Lung (tissue), 12 donors: Measurements from ENCODE around the gene TRIM42. TPM values are rescaled to one million over a fixed set of nuclear protein-coding genes. Genes with fewer than 3 reads are reported as not detected.

Experiments
- ATAC-seq: fragments of 200-7000 bp; cut with Tn5 transposase; one replicate; pipeline ENCODE4 v1.9.1; 2020; ENCODE audit warnings: moderate number of reproducible peaks; ENCODE audit not compliant: insufficient read depth, low FRiP score
- DNase-seq, 3 donors: peaks; one replicate each; pipeline ENCODE4 v3.0.0-alpha.2; 2013 to 2017
- H3K27ac ChIP-seq, 2 donors: one replicate each; pipeline ENCODE4 v1.5.1; 2013; ENCODE audit warnings: mild to moderate bottlenecking in 2 of 2, moderate library complexity in 2 of 2, control low read depth in 1 of 2, inconsistent platforms in 1 of 2, low read depth in 1 of 2, low read length in 1 of 2
- H3K27me3 ChIP-seq, 3 donors: one replicate each; pipeline ENCODE4 v1.5.1; 2013; ENCODE audit warnings: low read length in 2 of 3; ENCODE audit not compliant: control insufficient read depth in 3 of 3, insufficient read depth in 3 of 3
- H3K36me3 ChIP-seq, 4 donors: one replicate each; pipeline ENCODE4 v1.5.1; 2013; ENCODE audit warnings: low read length in 4 of 4, mild to moderate bottlenecking in 1 of 4, moderate library complexity in 1 of 4; ENCODE audit not compliant: control insufficient read depth in 4 of 4, insufficient read depth in 4 of 4
- H3K4me1 ChIP-seq, 5 donors: one replicate each; pipeline ENCODE4 v1.5.1; 2013; ENCODE audit warnings: low read length in 5 of 5, mild to moderate bottlenecking in 2 of 5, moderate library complexity in 1 of 5; ENCODE audit not compliant: control insufficient read depth in 5 of 5, insufficient read depth in 5 of 5
- H3K4me3 ChIP-seq: one replicate; pipeline ENCODE4 v1.5.1; 2013; ENCODE audit warnings: mild to moderate bottlenecking, control low read depth, moderate library complexity
- H3K9ac ChIP-seq, 2 donors: one replicate each; pipeline ENCODE4 v1.5.1; 2013; ENCODE audit warnings: low read length in 2 of 2, control low read depth in 1 of 2; ENCODE audit not compliant: insufficient read depth in 1 of 2
- H3K9me3 ChIP-seq, 4 donors: one replicate each; pipeline ENCODE4 v1.5.1; 2013; ENCODE audit warnings: low read length in 3 of 4, mild to moderate bottlenecking in 1 of 4, moderate library complexity in 1 of 4; ENCODE audit not compliant: control insufficient read depth in 4 of 4, insufficient read depth in 3 of 4
- CTCF ChIP-seq: IDR thresholded peaks from 2 replicates; pipeline ENCODE4 v1.5.1; 2012; ENCODE audit warnings: mild to moderate bottlenecking; ENCODE audit errors: control extremely low read depth, extremely low read depth
- WGBS, 2 donors: extraction: QIAGEN DNeasy Blood & Tissue Kit; methylation state at CpG; one replicate each; pipeline ENCODE4 v1.1.7; 2013; 5-methylcytosine and 5-hydroxymethylcytosine counted together
- polyA plus RNA-seq, 2 donors: library from polyadenylated mRNA; stranded (reverse); fragments of 200-250 nt; gene quantifications; one replicate each; pipeline ENCODE4 v1.2.1, GENCODE V29; 2013
- total RNA-seq, 2 donors: library from RNA; depleted of rRNA in 1 of 2; stranded (reverse); fragments of >200 nt in 1 of 2; gene quantifications; one replicate each; pipeline ENCODE4 v1.2.1, GENCODE V29; 2014 to 2021
- donor health status: control.
- donor health status: control.
- donor health status: Bipolar disorder and iron deficiency.
- donor health status: healthy.
- donor health status: DM: yes; HTN: yes; CAD: no.

Gene TRIM42
- total and polyA plus RNA-seq, 4 donors: not detected

- H3K4me3 ChIP-seq: no peak overlapping the region
- no peak overlapping the region for H3K9ac ChIP-seq
- no peaks in the 10 kb centered on the region for H3K36me3 ChIP-seq
- no peaks in the 10 kb centered on the region for H3K9me3 ChIP-seq
- WGBS, 2 donors: 94 to 96% methylated on average over 27 of the region's 27 CpGs
- DNase-seq (no peak), ATAC-seq (no peak)
- no peak overlapping the region for H3K27ac ChIP-seq
- no peak for TF ChIP-seq CTCF
- no peaks in the 10 kb centered on the region for H3K27me3 ChIP-seq
- H3K4me1 ChIP-seq: no peaks in the 10 kb centered on the region
These were observed 4.7 kb downstream of the TRIM42 start for GRCh38 chr3:140682586-140682985.

- Histone ChIP-seq H3K27ac (no peak overlapping the region), H3K9me3 (no peaks in the 10 kb centered on the region), H3K9ac (no peak overlapping the region), H3K36me3 (no peaks in the 10 kb centered on the region), H3K4me1 (no peaks in the 10 kb centered on the region), H3K27me3 (no peaks in the 10 kb centered on the region), H3K4me3 (no peak overlapping the region)
- no peak for DNase-seq
- ATAC-seq: no peak
- WGBS, 2 donors: 83 to 84% methylated on average over 2 of the region's 2 CpGs
- no peak for TF ChIP-seq CTCF
These were observed 8.3 kb downstream of the TRIM42 start for GRCh38 chr3:140686128-140686527.

- H3K27me3 ChIP-seq: no peaks in the 10 kb centered on the region
- no peak overlapping the region for H3K9ac ChIP-seq
- WGBS, 2 donors: 89 to 91% methylated on average over 2 of the region's 2 CpGs
- H3K36me3 ChIP-seq: no peaks in the 10 kb centered on the region
- H3K27ac ChIP-seq: no peak overlapping the region
- DNase-seq: no peak
- no peak for ATAC-seq
- no peak overlapping the region for H3K4me3 ChIP-seq
- TF ChIP-seq CTCF: no peak
- H3K4me1 ChIP-seq: no peaks in the 10 kb centered on the region
- H3K9me3 ChIP-seq: no peaks in the 10 kb centered on the region
These were observed 9.1 kb downstream of the TRIM42 start for GRCh38 chr3:140686948-140687347.

GRCh38 chr3:140695361-140696061 lies 17.6 kb downstream of the TRIM42 start:
- WGBS, 2 donors: 59 to 66% methylated on average over 5 of the region's 5 CpGs
- H3K9me3 ChIP-seq: no peaks in the 10 kb centered on the region
- no peaks in the 10 kb centered on the region for H3K36me3 ChIP-seq
- no peaks in the 10 kb centered on the region for H3K4me1 ChIP-seq
- TF ChIP-seq CTCF: no peak
- no peak overlapping the region for H3K4me3 ChIP-seq
- H3K27ac ChIP-seq: no peak overlapping the region
- H3K27me3 ChIP-seq: no peaks in the 10 kb centered on the region
- DNase-seq: no peak
- no peak overlapping the region for H3K9ac ChIP-seq
- no peak for ATAC-seq
